ENCODE data around the gene RNU6-1. TPM values are rescaled to one million over a fixed set of nuclear protein-coding genes. Genes with fewer than 3 reads are reported as not detected.

Gene RNU6-1
- total RNA-seq, 4 donors from 2014 or later: not detected

DNA sequence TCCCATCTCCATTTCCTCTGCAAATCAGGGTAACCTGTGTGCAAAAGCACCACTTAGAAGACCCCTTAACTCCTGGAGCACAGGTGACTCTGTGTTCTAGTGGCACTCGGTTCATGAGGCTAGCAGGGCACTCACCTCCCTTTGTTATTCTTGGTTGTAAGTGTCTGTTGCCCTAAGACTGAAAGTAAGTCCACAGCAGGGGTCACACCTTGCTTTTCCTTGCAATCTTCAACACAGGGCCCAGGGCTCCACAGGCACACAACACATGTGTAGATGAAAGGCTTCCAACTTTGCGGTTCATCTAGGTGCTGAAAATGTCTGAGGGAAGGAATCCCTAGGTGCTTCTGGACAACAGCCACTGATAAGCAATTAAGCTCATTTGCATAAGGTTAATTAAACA lies 2.9 kb downstream of the RNU6-1 start:
- H3K4me3 ChIP-seq: no peak overlapping the region
- WGBS: 81% methylated on average over 2 of the region's 2 CpGs
- TF ChIP-seq, protein P1, sequence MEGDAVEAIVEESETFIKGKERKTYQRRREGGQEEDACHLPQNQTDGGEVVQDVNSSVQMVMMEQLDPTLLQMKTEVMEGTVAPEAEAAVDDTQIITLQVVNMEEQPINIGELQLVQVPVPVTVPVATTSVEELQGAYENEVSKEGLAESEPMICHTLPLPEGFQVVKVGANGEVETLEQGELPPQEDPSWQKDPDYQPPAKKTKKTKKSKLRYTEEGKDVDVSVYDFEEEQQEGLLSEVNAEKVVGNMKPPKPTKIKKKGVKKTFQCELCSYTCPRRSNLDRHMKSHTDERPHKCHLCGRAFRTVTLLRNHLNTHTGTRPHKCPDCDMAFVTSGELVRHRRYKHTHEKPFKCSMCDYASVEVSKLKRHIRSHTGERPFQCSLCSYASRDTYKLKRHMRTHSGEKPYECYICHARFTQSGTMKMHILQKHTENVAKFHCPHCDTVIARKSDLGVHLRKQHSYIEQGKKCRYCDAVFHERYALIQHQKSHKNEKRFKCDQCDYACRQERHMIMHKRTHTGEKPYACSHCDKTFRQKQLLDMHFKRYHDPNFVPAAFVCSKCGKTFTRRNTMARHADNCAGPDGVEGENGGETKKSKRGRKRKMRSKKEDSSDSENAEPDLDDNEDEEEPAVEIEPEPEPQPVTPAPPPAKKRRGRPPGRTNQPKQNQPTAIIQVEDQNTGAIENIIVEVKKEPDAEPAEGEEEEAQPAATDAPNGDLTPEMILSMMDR (IDR thresholded peaks at IDR 0.05): no peak
- no peak for TF ChIP-seq POLR2AphosphoS5 (IDR thresholded peaks at IDR 0.05)
- no peak for TF ChIP-seq EP300 (IDR thresholded peaks at IDR 0.05)
- TF ChIP-seq POLR2A (IDR thresholded peaks at IDR 0.05): no peak
- no peaks in the 10 kb centered on the region for H3K9me3 ChIP-seq
- peaks cover 62% of the 10 kb centered on the region for H3K4me1 ChIP-seq
- no peak overlapping the region for H3K27ac ChIP-seq
- peak in 1 of 2 donors; percentile 10 for DNase-seq (ENCODE audit: low spot score in 2 of 2)
- H3K36me3 ChIP-seq: no peaks in the 10 kb centered on the region
- peaks cover 42% of the 10 kb centered on the region for H3K27me3 ChIP-seq

GRCh38 chr15:67836477-67836876 lies 3.4 kb downstream of the RNU6-1 start:
- H3K27ac ChIP-seq: no peak overlapping the region
- DNase-seq (ENCODE audit: low spot score in 2 of 2): peak in 1 of 2 donors; percentile 74
- no peaks in the 10 kb centered on the region for H3K36me3 ChIP-seq
- TF ChIP-seq POLR2A (IDR thresholded peaks at IDR 0.05): no peak
- TF ChIP-seq POLR2AphosphoS5 (IDR thresholded peaks at IDR 0.05): no peak
- TF ChIP-seq EP300 (IDR thresholded peaks at IDR 0.05): no peak
- TF ChIP-seq, protein P1 (IDR thresholded peaks at IDR 0.05): peak; percentile 75 to 79
- H3K4me1 ChIP-seq: peaks cover 60% of the 10 kb centered on the region
- H3K4me3 ChIP-seq: peak overlapping the region; percentile 51
- 30% methylated on average over 8 of the region's 8 CpGs for WGBS
- H3K9me3 ChIP-seq: no peaks in the 10 kb centered on the region
- H3K27me3 ChIP-seq: peaks cover 47% of the 10 kb centered on the region

GRCh38 chr15:67836134-67836455 lies 3.8 kb downstream of the RNU6-1 start:
- 2% methylated on average over 16 of the region's 16 CpGs for WGBS
- peak in 1 of 2 donors; percentile 60 for DNase-seq (ENCODE audit: low spot score in 2 of 2)
- H3K4me1 ChIP-seq: peaks cover 56% of the 10 kb centered on the region
- H3K9me3 ChIP-seq: no peaks in the 10 kb centered on the region
- H3K27me3 ChIP-seq: peaks cover 50% of the 10 kb centered on the region
- H3K36me3 ChIP-seq: no peaks in the 10 kb centered on the region
- peak overlapping the region; percentile 51 for H3K4me3 ChIP-seq
- H3K27ac ChIP-seq: no peak overlapping the region
- TF ChIP-seq POLR2AphosphoS5 (IDR thresholded peaks at IDR 0.05): no peak
- TF ChIP-seq, protein P1 (IDR thresholded peaks at IDR 0.05): no peak

DNA sequence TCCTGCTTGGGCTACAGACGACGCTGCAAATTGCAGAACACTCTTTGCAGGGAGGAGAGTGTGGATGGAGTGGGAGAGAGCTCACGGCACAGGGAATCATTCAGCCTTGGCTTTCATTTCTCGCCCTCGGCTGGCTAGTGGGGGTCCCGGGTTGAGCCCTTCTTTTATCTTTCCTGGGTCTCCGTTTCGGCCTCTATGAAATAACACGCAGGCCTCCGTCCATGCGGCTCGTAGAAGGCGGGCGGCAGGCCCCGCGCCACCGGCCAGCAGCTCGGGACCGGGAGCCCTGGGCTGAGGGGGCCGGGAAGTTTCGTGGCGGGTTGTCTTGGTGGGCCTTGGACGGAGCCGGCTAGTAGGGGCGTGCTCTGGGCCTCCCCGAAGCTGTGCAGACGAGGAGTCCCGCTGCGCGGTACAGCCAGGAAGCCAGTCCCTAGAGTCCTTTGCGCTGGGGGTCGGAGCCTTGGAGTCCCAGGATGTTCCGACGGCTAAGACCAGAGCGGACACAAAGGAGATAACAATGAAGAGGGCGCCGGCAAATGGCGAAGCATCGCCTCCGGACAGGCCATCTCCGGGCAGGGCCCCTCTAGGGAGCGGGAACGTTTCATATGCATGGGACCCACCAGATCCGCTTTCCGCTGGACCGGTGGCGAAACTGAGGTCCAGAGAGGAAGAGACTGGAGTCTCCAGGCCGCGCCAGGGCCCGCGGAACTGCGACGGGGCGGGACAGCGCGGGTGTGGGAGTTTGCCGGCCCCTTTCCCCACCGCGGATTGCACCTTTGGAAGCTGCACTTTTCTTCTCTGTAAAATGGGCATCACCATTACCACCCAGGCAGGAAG lies 4.3 kb downstream of the RNU6-1 start:
- peaks cover 53% of the 10 kb centered on the region for H3K4me1 ChIP-seq
- no peaks in the 10 kb centered on the region for H3K9me3 ChIP-seq
- peaks cover 56% of the 10 kb centered on the region for H3K27me3 ChIP-seq
- peak in 1 of 2 donors; percentile 65 for DNase-seq (ENCODE audit: low spot score in 2 of 2)
- TF ChIP-seq EP300 (IDR thresholded peaks at IDR 0.05) (no peak), POLR2A (IDR thresholded peaks at IDR 0.05) (no peak), POLR2AphosphoS5 (IDR thresholded peaks at IDR 0.05) (no peak)
- TF ChIP-seq, protein P1 (IDR thresholded peaks at IDR 0.05): no peak
- no peak overlapping the region for H3K27ac ChIP-seq
- peak overlapping the region; percentile 51 for H3K4me3 ChIP-seq
- no peaks in the 10 kb centered on the region for H3K36me3 ChIP-seq
- WGBS: 1% methylated on average over 29 of the region's 59 CpGs

DNA sequence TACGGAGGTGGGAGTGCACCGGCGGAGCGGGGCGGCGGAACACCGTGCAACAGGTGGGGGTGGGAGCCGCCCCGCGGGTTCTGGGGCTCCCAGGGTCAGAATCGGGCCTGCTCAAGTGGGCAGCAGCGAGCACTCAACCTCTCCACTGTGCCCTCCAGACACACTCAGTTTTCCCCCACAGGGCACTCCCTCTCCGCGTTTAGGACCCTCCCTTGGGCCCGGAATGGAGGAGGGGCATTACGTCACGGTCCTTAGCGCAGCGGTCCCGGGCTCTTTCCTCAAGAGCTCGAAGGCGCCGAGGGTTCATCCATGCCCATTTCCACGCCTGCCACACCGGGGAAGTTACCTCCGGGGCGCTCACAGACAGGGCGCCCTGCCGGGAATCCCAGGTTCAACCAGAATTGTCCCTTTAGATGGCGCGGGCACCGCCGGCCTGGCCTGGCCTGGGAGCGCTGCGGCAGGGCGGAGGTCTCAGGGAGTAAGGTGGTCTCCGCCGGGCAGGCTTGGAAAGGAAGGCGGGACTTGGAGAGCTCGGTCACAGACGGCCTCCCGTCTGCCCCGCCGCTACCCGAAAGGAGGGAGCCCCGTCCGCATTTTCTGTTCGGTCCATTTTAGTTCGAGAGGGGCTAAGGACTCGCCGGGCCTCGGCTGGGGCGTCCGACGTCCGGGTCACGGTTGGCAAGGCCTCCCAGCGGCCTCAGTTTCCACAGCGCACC lies 5.1 kb downstream of the RNU6-1 start:
- H3K27ac ChIP-seq: no peak overlapping the region
- H3K36me3 ChIP-seq: no peaks in the 10 kb centered on the region
- H3K4me3 ChIP-seq: peak overlapping the region; percentile 51
- TF ChIP-seq POLR2A (IDR thresholded peaks at IDR 0.05): no peak
- TF ChIP-seq POLR2AphosphoS5 (IDR thresholded peaks at IDR 0.05): no peak
- TF ChIP-seq, protein P1 (IDR thresholded peaks at IDR 0.05): no peak
- TF ChIP-seq EP300 (IDR thresholded peaks at IDR 0.05): no peak
- peak in 1 of 2 donors; percentile 70 for DNase-seq (ENCODE audit: low spot score in 2 of 2)
- under 1% methylated on average over 31 of the region's 59 CpGs for WGBS
- no peaks in the 10 kb centered on the region for H3K9me3 ChIP-seq
- peaks cover 64% of the 10 kb centered on the region for H3K27me3 ChIP-seq
- H3K4me1 ChIP-seq: peaks cover 57% of the 10 kb centered on the region

All from suprapubic skin (tissue), 4 donors.